Measurements from ENCODE around the gene KBTBD12. TPM values are rescaled to one million over a fixed set of nuclear protein-coding genes. Genes with fewer than 3 reads are reported as not detected.

Gene KBTBD12
- total and polyA plus RNA-seq, 2 experiments from 2014 or later = 0.07 TPM; not detected in 1

DNA sequence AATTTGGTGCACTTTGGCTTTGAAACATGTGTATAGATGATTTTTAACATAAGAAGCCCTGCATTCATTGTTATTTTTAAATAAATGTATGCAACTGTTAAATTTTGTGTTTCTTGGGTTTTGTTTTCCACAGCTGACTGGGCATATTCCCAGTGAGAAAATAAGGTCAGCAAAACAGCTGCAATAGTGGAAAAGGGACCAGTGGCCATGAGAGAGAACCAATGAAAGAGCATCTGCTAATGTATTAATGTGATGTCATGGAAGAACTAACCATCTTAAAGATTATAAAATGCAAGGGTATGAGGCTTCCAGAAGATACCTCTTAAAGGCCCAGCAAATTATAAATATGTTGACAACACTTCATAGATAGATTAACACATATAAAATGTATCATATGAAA lies 31.0 kb upstream of the KBTBD12 start:
- Histone ChIP-seq H3K9me3 (ENCODE audit: low read depth) (no peaks in the 10 kb centered on the region), H3K79me2 (no peaks in the 10 kb centered on the region), H3K4me1 (ENCODE audit: insufficient read depth) (peaks cover 4% of the 10 kb centered on the region), H2AFZ (no peak overlapping the region), H3K4me2 (no peak overlapping the region), H3K36me3 (replicated peaks; ENCODE audit: insufficient read depth, low read depth) (no peaks in the 10 kb centered on the region), H3K27me3 (no peaks in the 10 kb centered on the region), H3K4me3 (no peak overlapping the region), H3K9me2 (replicated peaks; ENCODE audit: insufficient read depth) (no peaks in the 10 kb centered on the region), H4K20me1 (ENCODE audit: insufficient read depth, poor library complexity, severe bottlenecking) (no peaks in the 10 kb centered on the region), H3K27ac (no peak overlapping the region)
- DNase-seq (ENCODE audit: low spot score) = no peak
- TF ChIP-seq EZH2phosphoT487 (IDR thresholded peaks at IDR 0.05; ENCODE audit: low read depth, severe bottlenecking, unreplicated experiment) (no peak), EZH2 (IDR thresholded peaks at IDR 0.05; ENCODE audit: borderline replicate concordance) (no peak)
- TF ChIP-seq, protein P1, sequence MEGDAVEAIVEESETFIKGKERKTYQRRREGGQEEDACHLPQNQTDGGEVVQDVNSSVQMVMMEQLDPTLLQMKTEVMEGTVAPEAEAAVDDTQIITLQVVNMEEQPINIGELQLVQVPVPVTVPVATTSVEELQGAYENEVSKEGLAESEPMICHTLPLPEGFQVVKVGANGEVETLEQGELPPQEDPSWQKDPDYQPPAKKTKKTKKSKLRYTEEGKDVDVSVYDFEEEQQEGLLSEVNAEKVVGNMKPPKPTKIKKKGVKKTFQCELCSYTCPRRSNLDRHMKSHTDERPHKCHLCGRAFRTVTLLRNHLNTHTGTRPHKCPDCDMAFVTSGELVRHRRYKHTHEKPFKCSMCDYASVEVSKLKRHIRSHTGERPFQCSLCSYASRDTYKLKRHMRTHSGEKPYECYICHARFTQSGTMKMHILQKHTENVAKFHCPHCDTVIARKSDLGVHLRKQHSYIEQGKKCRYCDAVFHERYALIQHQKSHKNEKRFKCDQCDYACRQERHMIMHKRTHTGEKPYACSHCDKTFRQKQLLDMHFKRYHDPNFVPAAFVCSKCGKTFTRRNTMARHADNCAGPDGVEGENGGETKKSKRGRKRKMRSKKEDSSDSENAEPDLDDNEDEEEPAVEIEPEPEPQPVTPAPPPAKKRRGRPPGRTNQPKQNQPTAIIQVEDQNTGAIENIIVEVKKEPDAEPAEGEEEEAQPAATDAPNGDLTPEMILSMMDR (IDR thresholded peaks at IDR 0.05; ENCODE audit: poor library complexity) = no peak

DNA sequence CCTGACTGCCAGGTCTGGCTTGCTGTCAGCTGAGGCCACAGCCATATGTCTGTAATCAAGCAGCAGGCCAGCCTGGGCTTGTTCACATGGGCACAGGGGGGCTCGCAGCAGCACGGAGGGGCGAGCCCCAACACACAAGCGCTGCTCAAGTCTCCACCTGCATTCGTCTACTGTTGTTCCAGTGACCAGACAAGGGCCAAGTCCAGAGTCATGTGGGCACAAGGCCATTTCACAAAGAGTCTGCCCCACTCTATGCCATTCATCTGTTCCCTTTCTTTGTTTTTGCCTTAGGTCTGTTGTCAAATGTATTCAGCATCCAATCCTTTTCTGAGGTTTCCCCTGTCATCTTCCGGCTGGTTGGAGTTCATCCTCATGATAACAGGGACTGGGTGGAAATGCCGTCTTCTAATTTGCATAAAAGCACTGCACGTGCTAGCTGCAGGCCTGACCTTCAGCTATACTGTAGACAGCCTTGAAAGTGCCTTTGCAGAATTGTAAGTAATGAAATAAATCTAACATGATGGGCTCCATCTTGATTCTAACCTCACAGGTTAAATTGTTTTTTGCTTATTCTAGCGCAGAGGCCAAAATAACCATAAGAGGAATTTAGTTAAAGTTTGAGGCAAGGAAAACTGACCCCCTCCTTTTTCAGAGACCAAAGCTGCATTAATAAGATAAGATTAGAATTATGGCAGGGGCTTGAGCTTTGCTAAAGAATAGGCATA lies 28.6 kb upstream of the KBTBD12 start:
- no peak for TF ChIP-seq EZH2phosphoT487 (IDR thresholded peaks at IDR 0.05; ENCODE audit: low read depth, severe bottlenecking, unreplicated experiment)
- TF ChIP-seq, protein P1 (IDR thresholded peaks at IDR 0.05; ENCODE audit: poor library complexity) = no peak
- H3K79me2 ChIP-seq = no peaks in the 10 kb centered on the region

DNA sequence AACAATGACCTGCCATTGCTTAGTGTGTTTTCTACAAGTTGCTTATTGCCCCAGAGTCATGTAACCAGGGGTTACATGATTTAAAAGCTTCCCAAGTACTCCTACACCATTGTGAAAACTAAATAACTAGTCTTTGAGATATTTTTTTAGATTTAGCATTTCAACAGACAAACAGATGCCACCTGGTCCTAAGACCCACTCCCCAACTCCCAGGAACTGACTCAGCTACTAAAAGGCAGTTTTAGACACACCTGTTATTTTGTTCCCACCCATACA lies 28.1 kb upstream of the KBTBD12 start:
- H3K4me2 ChIP-seq = no peak overlapping the region
- H3K9me2 ChIP-seq (replicated peaks; ENCODE audit: insufficient read depth) = no peaks in the 10 kb centered on the region
- H3K4me3 ChIP-seq = no peak overlapping the region
- H3K4me1 ChIP-seq (ENCODE audit: insufficient read depth) = peaks cover 16% of the 10 kb centered on the region
- TF ChIP-seq EZH2 (IDR thresholded peaks at IDR 0.05; ENCODE audit: borderline replicate concordance) (no peak), EZH2phosphoT487 (IDR thresholded peaks at IDR 0.05; ENCODE audit: low read depth, severe bottlenecking, unreplicated experiment) (no peak)
- TF ChIP-seq, protein P1 (IDR thresholded peaks at IDR 0.05; ENCODE audit: poor library complexity) = no peak
- H3K36me3 ChIP-seq (replicated peaks; ENCODE audit: insufficient read depth, low read depth) = no peaks in the 10 kb centered on the region
- no peak overlapping the region for H2AFZ ChIP-seq
- H4K20me1 ChIP-seq (ENCODE audit: insufficient read depth, poor library complexity, severe bottlenecking) = no peaks in the 10 kb centered on the region
- H3K27me3 ChIP-seq = no peaks in the 10 kb centered on the region
- DNase-seq (ENCODE audit: low spot score) = no peak
- no peaks in the 10 kb centered on the region for H3K9me3 ChIP-seq (ENCODE audit: low read depth)
- no peak overlapping the region for H3K27ac ChIP-seq
- no peaks in the 10 kb centered on the region for H3K79me2 ChIP-seq

More for the DNA sequence above, 28.6 kb upstream of the KBTBD12 start:
- H4K20me1 ChIP-seq (ENCODE audit: insufficient read depth, poor library complexity, severe bottlenecking) = no peaks in the 10 kb centered on the region
- no peaks in the 10 kb centered on the region for H3K27me3 ChIP-seq
- 81% methylated on average over 9 of the region's 9 CpGs for WGBS (ENCODE audit: low lambda C conversion rate, missing lambda C conversion rate)
- no peaks in the 10 kb centered on the region for H3K36me3 ChIP-seq (replicated peaks; ENCODE audit: insufficient read depth, low read depth)
- no peak overlapping the region for H3K4me3 ChIP-seq
- H3K4me1 ChIP-seq (ENCODE audit: insufficient read depth) = peaks cover 16% of the 10 kb centered on the region
- no peak overlapping the region for H3K4me2 ChIP-seq
- H3K9me3 ChIP-seq (ENCODE audit: low read depth) = no peaks in the 10 kb centered on the region
- no peak overlapping the region for H2AFZ ChIP-seq
- no peak for DNase-seq (ENCODE audit: low spot score)
- H3K27ac ChIP-seq = no peak overlapping the region
- H3K9me2 ChIP-seq (replicated peaks; ENCODE audit: insufficient read depth) = no peaks in the 10 kb centered on the region

DNA sequence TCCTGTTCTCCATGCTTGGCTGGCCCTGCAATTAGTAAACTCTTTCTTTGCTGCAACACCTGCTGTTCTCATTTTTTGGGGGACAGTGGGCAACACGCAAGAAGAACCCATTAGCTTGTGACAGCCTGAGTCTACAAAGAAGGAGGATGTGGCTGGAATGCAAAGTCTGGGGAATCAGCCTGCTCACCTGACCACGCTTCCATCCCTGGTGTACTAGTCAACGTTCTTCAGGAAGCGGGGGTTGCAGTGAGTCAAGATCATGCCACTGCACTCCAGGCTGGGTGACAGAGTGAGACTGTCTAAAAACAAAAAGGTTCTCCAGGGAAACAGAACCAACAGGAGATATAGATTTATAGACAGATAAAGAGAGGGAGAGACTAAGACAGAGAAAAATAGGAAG lies 27.7 kb upstream of the KBTBD12 start:
- no peaks in the 10 kb centered on the region for H3K27me3 ChIP-seq
- no peaks in the 10 kb centered on the region for H3K9me3 ChIP-seq (ENCODE audit: low read depth)
- H3K27ac ChIP-seq = no peak overlapping the region
- WGBS (ENCODE audit: low lambda C conversion rate, missing lambda C conversion rate) = 88% methylated on average over 4 of the region's 4 CpGs
- H3K36me3 ChIP-seq (replicated peaks; ENCODE audit: insufficient read depth, low read depth) = no peaks in the 10 kb centered on the region
- no peak for TF ChIP-seq EZH2 (IDR thresholded peaks at IDR 0.05; ENCODE audit: borderline replicate concordance)
- TF ChIP-seq, protein P1 (IDR thresholded peaks at IDR 0.05; ENCODE audit: poor library complexity) = no peak
- TF ChIP-seq EZH2phosphoT487 (IDR thresholded peaks at IDR 0.05; ENCODE audit: low read depth, severe bottlenecking, unreplicated experiment) = no peak
- no peaks in the 10 kb centered on the region for H3K9me2 ChIP-seq (replicated peaks; ENCODE audit: insufficient read depth)
- H3K4me1 ChIP-seq (ENCODE audit: insufficient read depth) = peaks cover 16% of the 10 kb centered on the region
- H3K79me2 ChIP-seq = no peaks in the 10 kb centered on the region
- H4K20me1 ChIP-seq (ENCODE audit: insufficient read depth, poor library complexity, severe bottlenecking) = no peaks in the 10 kb centered on the region
- H3K4me3 ChIP-seq = no peak overlapping the region
- no peak for DNase-seq (ENCODE audit: low spot score)
- no peak overlapping the region for H2AFZ ChIP-seq
- H3K4me2 ChIP-seq = no peak overlapping the region
